GM03348 (cell line): ENCODE data around the gene PIF1.
A peak's percentile ranks its signal among the peaks of the same experiment; 100 is the strongest.
"Not testable (repeated sequence)": the region's sequence is repeated elsewhere in the genome, so short reads cannot be mapped to it uniquely, and the experiment has no call there.

Experiments
- DNase-seq: peaks from one replicate; pipeline ENCODE4 v3.0.0; 2012; ENCODE audit warnings: low spot score

Gene PIF1

DNA sequence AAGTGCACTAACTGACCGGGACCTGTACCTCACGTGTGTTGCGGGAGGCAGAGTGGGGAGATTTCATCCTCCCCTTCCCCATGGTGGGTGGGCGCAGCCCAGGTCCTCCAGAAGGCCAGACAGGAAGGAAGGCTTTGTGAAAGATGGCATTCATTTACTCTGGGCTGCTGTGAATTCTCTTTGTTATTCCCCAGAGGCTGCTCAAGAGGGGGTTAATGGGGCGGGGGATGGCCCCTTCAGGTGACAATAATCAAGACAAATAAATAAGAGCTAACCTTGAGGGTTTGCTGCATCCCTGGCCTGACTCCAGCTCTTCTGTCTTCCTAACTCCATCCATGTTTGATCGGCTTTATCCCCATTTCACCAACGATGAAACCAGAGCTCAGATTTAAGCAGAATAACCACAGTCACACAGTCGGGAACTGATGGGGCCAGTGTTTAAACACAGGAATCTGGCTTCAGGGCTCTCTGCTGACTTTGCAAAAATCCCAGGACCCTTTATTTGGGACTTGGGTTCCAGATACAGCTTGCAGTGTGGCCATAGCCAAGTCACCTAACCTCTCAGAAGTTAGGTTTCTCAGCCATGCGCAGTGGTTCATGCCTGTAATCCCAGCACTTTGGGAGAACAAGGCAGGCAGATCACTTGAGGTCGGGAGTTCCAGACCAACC is 16.5 kb downstream of the PIF1 start:
- DNase-seq = no peak

DNA sequence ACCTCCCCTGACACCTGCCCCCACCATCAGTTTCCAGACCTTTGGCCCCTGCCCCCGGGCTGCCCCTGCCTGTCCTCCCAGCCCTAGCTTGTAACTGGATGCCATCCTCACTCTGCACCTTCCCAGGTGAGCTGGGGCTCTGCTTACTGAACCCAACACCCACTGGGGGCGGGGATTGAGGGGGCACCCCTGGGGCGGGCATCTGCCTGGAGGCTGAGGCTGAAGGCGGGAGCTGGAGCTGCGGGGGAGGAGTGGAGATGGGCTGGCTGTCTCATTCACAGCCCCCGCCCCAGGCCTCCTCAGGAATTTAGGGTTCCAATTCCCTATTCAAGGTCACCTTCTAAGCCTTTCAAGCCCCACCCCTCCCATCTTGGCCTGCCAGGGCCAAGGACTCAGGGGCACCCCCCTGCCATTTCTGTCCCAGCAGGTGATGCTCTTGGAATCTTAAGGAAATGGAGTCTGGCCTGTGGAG is 17.7 kb downstream of the PIF1 start:
- DNase-seq = no peak

DNA sequence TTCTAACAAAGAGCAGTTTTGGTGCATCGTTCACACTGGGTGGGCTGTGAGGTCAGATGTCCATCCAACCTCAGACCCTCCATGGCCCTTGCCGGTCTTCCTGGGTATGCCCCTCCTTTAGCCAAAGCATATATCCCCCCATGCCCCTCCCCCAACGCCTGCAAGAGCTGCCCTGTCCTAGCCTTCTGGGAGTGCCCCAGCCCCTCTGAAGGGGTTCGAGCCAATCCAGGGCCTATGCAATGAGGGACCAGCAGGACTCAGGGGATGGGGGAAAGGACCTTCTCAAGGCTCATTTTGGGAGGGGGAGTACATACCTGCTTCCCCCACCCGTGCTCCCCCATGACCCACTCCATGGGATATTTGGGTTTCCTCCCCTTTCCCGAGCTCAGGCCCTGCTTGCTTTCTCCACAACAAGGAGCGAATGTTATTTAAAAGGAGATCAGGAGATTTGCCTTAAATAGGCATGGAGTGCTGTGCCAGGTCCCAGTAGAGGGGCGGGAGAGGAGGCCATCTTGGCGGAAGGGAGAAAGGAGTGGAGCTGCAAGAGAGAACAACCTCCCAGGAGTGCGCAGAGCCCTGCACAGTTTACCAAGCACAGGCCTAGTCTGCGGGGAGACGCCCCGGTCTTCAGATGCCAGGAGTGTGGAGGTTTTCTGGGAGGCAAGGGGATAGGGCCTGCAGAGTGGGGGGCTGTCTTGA is 18.2 kb downstream of the PIF1 start:
- DNase-seq = no peak

GRCh38 chr15:64806509-64806908 is 18.9 kb downstream of the PIF1 start:
- no peak for DNase-seq

DNA sequence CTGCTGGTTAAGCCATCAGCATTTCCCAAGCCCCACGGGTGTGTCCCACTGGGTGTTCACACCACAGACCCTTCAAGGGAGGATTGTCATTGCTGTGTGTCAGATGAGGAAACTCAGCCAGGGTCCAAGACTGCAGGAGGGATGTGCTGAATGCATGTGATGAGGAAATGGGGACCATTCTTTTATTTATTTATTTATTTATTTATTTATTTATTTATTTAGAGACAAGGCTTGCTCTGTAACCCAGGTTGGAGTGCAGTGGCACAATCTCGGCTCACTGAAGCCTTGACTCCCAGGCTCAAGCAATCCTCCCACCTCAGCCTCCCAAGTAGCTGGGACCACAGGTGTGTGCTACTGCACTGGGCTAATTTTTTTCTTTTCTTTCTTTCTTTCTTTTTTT is 20.8 kb downstream of the PIF1 start:
- no peak for DNase-seq

GRCh38 chr15:64803526-64803925 is 21.9 kb downstream of the PIF1 start:
- DNase-seq = no peak

DNA sequence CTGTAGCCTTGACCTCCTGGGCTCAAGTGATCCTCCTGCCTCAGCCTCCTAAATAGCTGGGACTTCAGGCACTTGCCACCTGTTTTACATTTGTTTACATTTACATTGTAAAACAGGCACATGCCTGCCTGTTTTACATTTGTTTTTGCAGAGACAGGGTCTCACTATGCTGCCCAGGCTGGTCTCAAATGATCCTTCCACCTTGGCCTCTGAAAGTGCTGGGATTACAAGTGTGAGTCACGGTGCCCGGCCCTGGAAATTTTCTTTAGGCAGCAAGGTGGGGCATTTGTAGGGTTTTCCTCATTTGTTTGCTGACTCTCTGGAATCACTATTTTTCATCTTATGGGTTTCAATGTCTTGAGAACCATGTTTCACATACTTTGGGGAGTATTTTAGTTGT is 25.0 kb downstream of the PIF1 start:
- no peak for DNase-seq

DNA sequence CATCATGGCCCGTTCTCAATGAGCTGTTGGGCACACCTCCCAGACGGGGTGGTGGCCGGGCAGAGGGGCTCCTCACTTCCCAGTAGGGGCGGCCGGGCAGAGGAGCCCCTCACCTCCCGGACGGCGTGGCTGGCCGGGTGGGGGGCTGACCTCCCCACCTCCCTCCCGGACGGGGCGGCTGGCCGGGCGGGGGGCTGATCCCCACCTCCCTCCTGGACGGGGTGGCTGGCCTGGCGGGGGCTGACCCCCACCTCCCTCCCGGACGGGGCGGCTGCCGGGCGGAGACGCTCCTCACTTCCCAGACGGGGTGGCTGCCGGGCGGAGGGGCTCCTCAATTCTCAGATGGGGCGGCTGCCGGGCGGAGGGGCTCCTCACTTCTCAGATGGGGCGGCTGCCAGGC is 26.5 kb downstream of the PIF1 start:
- not testable (repeated sequence) for DNase-seq

- not testable (repeated sequence) for DNase-seq
Observed at GRCh38 chr15:64795921-64796320, 29.5 kb downstream of the PIF1 start.

DNA sequence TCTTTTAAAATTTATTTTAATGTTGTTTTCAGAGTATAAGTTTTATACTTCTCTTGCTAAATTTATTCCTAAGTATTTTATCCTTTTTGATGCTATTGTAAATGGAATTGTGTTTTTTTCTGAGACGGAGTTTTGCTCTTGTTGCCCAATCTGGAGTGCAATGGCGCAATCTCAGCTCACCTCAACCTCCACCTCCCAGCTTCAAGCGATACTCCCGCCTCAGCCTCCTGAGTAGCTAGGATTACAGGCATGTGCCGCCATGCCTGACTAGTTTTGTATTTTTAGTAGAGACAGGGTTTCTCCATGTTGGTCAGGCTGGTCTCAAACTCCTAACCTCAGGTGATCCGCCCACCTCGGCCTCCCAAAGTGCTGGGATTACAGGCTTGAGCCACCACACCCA is 30.1 kb downstream of the PIF1 start:
- DNase-seq = not testable (repeated sequence)

DNA sequence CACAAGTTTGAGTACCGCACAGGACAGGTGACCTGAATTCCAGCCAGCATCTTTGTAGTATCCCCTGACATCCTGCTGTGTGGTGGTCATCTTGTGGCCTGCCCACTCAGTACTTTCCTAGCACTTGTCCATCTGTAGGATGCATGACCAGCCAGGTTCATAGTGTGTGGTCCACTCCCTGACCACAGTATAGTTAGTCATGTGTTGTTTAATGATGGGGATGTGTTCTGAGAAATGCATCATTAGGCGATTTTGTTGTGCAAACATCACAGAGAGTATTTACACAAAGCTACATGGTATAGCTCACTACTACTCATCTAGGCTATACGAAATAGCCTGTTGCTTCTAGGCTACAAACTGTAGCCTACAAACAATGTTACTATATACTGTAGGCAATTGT is 33.2 kb downstream of the PIF1 start:
- no peak for DNase-seq

DNA sequence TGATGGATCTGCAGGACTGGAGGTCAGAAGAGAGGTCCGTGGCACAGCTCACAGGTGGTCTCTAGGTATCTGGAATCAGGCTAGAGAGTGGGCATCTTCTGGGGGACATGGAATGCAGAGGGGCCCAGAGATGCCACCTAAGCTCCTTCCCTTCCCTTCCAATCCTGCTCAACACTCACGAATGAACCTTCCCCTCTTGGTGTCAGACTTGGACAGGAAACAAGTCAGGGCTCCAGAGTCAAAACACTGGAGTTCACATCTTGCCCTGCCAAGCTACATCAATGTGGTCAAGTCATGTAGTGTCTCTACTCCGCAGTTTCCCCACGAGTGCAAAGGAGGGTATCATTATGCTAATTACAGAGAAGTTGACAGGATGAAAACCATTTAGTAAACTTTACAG is 34.0 kb downstream of the PIF1 start:
- no peak for DNase-seq

DNA sequence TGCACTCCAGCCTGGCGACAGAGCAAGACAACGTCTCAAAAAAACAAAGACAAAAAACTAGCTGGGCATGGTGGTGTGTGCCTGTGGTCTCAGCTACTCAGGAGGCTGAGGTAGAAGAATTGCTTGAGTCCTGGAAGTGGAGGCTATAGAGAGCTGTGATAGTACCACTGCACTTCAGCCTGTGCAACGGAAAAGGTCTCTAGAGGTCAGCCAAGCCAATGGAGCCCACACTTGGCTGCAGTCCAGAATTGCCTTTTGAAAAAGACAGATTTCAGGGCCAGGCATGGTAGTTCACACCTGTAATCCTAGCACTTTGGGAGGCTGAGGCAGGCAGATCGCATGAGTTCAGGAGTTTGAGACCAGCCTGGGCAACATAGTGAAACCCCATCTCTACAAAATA is 41.7 kb downstream of the PIF1 start:
- DNase-seq = no peak

GRCh38 chr15:64782751-64783150 is 42.7 kb downstream of the PIF1 start:
- DNase-seq = no peak

GRCh38 chr15:64781299-64781698 is 44.1 kb downstream of the PIF1 start:
- DNase-seq = no peak

DNA sequence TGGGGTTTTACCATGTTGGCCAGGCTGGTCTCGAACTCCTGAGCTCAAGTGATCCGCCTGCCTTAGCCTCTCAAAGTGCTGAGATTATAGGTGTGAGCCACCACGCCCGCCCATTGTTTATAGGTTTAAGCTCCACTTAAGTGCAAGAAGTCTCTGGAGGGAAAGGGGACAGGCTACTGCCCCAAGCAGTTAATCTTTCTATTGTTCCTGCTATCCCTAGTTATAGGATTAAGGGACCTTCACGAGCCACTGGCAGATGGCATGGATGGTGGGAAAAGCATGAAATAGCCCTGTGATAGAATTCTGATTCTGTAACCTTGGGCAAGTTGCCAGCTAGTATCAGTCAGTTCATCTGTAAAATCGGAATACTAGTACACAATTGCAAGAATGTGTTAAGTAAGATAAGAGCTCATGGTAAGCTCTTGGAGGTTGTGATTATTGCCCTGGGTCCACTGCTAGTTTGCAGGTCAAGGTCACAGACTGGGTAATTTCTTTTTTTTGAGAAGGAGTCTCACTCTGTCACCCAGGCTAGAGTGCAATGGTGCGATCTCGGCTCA is 44.8 kb downstream of the PIF1 start:
- DNase-seq = no peak

GRCh38 chr15:64779630-64780029 is 45.8 kb downstream of the PIF1 start:
- DNase-seq = no peak

DNA sequence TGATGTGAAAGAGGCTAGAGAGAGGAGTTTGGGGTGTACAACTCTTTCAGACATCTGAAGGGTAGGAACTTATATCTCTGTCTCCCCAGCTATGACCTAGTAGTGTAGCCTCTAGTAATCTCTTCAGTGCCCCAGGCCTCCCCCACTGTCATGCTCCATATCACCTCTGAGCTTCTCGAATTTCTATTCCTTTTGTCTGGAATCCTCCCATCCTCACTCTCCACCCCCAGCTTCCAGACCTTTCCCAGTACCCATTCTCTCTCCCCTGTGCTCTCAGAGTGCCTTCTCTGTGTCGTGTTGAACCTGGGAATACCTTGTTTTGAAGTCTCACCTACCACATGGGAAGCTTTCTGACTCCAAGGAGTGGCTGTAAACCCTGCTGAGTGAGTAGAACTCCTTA is 46.4 kb downstream of the PIF1 start:
- no peak for DNase-seq

DNA sequence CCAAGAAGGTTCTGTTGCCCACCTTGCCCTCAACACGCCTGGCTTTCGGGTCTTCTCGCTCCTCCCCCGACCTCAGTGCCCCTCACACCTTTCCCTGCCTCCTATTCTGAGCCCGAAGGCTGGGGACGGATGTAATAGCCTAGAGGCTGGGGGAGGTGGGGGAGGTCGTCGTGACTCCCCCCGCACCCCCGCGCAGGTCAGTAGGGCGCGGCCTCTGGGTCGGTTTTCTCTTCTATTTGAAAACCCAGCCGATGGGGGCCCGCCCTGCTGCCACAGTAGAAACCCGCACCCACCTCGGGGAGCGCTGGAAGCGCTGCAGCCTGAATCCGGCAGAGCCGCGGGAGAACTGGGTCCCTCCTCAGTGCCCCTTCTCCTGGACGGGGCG is 49.1 kb downstream of the PIF1 start:
- no peak for DNase-seq

GRCh38 chr15:64775551-64776401 is 49.7 kb downstream of the PIF1 start, which contains the start of gene RBPMS2:
Gene RBPMS2, minus strand, starts transcription at chr15:64775589. Its CDS starts 270 bp downstream, at chr15:64775319.
- DNase-seq = peak; percentile 39

GRCh38 chr15:64774629-64775493 is 50.6 kb downstream of the PIF1 start:
- peak; percentile 49 for DNase-seq
